SW 1271 (cell line): ENCODE measurements around the gene CACNA1C.

ENCODE experiments used
- DNase-seq, 2 experiments: peaks; one replicate each; lab custom pipeline; 2025; lab: John Stamatoyannopoulos, UW

CACNA1C gene

DNA sequence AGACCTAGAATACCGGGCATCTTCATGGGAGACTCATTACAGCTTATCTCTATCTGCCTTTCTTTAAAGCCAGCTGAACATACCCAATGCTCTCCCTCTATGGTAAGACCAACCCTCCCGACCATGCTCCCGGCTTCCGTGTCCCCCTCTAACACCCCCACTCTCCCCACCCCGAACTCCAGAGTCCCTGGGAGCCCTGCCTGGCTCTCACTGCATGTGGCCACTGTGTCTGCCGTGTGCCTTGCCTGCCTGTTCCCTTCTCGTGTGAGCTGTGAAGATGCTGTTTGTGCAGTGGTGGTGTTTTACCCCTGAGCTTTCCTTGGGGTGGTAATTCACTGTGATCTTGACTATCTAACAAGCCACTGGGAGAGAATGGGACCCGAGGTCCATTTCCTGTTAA is 595.6 kb downstream of the CACNA1C start:
- DNase-seq = no peak

DNA sequence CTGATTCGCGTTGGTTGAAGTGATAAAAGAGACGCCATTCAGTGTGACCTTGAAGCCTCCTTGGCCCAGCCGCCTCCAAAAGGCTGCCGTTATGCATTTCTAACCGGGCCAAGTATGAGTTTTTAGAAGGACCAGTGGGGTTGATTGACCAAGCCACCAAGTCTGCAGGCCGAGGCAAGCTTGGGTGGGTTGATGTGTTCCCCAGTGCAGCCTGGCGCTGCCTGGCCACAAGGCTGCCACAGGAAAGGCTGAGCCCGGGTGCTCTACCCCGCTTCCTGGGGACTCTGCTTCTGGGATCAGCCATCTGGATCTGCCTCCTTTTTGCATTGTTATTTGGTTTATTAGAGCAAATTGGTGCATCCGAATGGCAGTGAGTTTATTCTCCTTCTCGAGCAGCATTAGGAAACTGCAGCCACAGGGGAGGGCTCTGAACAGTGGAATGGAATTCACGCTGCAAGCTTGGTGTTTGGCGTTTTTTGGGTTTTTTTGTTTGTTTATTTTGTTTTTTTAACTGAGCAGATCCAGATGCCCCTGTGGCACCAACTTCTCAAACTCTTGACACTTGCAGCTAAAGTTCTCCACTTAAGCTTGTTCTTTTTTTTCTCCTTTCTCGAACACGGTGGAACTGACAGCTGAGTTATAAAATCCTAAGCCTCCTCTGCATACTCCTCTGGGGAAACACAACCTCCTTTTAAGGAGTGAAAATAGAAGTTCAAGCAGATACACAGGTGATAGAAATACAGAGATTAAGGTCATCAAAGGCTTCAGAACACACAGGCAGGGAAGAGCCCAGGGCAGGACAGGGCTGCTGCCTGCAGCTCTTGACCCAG is 596.6 kb downstream of the CACNA1C start:
- DNase-seq = no peak

DNA sequence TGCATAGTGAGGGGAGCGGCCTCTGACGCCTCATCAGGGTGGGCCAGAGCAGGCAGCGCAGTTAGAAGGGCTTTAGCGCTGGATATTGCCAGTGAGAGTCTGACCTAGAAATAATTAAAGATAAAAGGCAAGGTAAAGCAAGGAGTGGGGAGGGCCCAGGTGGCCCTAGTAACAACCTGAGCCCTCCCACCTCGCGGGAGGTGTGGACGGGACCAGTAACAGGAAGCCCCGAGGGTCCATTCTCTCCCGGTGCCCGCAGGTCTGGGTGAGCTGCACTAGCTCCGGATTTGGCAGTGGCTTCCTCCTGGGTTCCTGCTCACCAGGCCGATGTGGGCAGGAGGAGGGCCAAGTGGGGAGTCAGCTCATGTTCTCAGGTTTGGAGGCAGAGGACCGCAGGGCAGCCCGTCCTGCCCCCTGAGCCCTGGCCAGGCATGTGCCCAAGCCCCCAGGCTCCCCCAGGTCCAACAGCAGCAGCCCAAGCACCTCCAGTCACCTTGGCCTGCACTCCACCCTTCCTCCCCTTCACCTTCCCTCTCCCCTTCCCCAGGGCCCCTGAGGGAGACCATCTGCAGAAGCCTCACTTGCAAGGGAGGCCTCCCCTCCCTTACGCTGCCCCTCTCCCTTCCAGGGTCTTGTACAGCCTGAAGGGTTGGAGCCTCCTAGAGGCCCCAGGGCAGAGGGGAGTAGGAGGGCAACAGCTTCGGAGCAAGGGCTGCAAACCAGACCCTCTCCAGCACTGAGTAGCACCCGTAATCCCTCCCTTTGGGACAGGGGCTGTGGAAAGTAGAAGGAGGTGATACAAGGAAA is 597.7 kb downstream of the CACNA1C start:
- DNase-seq = no peak

DNA sequence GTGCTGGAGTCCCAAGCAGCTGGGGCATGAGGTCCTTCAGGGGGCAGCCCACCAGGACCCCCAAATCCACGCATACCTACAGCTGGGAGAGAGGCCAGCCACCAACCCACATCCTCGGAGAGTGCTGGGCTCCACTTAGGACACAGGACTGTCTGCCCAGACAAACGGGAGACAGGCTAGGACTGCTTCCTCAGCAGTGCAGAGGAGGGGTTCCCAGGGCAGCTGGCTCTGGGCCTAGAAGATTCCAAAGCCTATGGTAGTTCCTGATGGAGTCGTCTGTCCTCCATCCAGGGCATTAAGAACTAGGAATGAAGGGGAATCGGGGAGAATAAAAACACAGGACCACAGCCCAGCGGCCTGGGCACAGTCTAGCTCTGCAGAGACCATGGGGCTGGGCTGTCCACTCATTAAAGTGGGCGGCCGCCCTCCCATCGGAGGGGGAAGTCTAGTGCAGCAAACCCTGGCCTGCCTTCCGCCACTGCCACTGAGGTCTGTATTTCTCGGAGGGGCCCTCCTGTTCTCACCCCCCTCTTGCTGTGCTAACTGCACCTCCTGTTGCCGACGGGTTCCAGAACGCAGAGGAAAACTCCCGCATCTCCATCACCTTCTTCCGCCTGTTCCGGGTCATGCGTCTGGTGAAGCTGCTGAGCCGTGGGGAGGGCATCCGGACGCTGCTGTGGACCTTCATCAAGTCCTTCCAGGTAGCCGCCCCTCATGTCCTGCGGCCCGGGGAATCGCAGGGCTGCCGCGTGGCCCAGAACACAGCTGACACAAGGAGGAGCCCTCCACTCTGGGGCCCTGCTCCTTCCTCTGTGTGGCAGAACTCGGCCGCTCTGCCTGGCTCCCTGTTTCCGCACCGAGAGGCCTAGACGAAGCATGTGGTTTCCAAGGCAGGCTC is 598.5 kb downstream of the CACNA1C start:
- no peak for DNase-seq

DNA sequence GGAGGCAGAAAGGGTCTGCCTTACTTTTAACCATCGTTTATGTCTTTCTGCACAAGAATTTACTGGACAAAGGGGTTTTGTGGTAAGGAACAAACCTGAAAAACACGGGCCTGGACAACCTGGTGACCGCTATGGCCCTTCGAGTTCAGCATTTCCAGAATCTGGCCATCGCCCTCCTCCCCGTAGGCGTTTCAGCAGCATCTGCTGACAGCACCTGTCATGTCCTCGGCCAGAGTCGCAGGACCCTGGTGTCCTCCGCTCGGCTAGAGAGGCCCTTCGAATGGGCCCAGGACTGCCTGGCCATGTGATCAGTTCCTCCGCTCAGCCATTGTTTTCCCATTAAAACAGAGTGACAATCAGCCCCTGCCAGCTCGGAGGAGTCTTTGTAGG is 599.2 kb downstream of the CACNA1C start:
- no peak for DNase-seq

DNA sequence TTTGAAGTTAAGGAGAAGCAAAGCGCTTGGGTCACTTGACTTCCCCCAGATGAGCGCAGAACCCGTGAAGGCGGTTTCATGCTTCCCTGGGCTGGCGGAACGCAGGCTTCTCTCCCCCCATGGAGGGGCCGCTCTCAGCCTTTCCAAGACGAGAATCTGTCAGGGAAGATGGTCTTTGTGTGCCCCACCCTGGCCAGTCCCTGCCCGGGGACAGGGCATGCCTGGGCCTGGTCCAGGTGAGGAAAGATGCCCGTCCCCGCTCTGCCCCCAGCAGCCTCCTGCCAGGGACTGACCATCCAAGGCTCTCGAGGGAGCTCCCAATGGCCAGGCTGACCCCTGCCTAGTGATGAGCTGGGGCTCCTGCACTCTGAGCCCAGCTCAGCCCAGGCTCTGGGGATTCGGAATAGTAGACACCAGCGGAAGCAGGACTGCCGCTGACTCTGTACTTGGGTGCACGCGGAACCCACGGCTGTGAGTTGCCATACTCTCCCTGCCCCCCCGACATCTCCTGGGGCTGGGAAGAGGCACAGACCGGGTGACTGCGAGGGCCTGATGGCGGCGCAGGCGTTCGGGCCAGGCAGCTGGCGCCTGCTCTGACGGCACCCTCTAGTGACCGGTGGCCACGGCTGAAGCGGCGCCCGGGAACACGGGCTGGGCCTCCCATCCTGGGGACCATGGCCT is 599.8 kb downstream of the CACNA1C start:
- DNase-seq = no peak

DNA sequence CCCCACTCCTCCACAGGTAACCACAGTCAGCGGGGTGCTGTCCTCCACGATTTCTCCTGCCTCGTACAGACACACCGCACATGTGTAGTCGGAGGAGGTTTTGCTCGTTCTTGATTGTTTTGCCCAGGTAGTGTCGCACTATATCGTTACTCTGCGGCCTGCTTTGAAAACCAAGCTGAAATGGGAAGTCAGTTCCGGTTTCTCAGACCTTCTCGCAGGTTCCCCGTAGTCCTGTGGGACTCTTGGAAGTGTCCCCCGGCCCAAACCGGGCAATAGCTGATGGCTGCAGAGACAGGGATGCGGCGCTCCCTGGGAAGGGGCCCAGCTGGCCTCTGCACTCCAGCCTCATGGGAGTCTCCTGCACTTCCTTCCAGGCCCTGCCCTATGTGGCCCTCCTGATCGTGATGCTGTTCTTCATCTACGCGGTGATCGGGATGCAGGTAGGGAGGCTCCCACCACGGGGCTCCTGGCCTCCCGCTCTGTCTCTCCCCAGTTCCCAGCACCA is 600.7 kb downstream of the CACNA1C start:
- no peak for DNase-seq

DNA sequence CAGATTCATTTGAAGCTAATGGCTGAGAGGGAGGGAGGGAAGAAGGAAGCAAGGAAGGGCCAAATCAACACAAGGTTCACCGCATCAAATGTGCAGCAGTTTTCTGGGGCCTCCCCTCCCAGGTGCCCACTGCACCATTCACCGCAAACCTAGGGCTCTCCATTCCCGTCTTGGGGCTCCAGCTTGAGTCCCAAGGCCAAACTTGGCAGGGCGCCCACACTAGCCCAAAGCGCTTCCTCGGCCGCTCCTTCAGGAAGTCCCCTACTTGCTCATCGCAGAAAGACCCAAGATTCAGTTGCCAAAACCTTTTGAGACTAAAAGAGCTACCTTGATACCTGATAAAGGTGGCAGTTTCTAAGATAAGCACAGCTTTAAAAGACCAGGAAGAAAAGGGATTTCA is 601.5 kb downstream of the CACNA1C start:
- no peak for DNase-seq

DNA sequence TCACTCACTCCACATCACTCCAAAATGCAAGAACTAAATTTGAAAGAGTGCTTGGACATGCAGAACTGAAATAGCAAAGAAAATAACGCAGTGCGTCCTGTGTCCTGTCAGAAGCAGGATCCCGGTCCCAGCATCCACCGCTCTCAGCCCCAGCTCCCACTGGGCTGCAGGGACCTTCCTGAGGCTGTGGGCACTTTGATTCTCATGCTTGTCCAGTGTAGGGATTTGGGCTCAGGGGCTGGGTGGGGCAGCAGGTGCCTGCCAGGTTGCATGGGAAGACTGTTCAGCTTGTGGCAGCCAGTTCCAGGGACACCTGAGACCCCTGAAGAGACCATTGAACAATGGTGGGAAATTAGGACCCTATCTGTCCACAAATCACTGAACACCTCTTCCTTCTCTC is 602.0 kb downstream of the CACNA1C start:
- DNase-seq = no peak

DNA sequence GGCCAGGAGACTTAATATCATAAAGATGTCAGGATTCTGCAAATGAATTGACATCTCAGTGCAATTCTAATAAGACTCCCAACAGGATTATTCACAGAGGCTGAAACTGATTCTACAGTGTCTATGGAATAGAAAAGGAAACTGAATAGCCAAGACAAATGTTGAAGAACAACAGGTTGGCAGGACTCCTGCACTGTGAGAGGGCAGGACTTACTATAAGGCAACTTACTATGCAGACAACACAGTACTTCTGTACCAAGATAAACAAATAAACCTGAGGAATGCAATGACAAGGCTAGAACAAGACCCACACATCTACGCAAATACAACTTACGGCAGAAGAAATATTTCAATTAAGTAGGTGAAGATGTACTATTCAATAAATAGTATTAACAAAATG is 609.7 kb downstream of the CACNA1C start:
- DNase-seq = no peak

DNA sequence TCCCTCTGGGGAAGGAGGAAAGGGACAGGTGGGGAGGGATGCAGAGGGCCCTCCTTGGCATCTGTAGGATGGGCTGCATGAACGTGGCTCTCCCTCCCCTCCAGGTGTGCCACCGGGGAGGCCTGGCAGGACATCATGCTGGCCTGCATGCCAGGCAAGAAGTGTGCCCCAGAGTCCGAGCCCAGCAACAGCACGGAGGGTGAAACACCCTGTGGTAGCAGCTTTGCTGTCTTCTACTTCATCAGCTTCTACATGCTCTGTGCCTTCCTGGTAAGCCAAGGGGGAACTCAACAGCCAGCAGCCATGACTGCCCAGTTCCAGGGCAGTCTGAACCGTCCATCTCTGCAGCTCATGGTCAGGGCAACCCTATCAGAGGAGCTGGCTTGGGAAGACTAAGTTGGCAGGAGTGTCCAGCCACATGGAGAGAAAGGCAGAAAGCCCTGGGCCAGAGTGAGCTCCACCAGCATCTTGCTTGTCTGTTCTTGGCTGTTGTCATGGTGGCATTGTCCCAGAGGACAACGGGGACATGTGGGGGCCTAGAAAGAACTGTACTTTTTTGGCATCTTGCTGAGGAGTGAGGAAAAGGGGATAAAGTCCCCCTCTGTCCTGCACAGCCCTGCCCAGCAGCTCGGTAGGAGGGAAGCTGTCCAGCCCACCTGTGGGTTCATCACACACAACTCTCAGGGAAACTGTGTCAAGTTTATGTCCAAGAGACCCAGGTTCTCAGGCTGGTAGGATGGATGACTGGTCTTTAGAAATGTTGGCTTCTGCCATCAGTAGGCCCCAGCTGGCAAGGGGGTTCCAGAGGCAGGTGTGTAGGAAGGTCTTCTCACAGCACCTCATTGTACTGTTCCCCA is 612.2 kb downstream of the CACNA1C start:
- DNase-seq = no peak

DNA sequence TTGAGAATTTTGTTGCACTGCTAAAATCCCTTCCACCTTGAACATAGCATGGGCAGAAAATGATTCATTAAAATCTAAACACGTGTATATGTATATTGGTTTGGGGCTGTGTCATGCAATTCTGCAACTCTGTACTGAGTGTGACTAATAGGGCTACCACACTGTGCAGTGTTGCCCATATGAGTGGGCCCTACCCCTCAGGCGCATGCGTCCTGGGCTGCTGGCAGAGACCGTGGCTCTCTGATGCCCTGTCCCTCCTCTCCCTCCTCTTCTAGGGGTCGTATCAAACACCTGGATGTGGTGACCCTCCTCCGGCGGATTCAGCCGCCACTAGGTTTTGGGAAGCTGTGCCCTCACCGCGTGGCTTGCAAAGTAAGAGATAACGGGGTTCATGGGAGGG is 613.6 kb downstream of the CACNA1C start:
- DNase-seq = no peak

DNA sequence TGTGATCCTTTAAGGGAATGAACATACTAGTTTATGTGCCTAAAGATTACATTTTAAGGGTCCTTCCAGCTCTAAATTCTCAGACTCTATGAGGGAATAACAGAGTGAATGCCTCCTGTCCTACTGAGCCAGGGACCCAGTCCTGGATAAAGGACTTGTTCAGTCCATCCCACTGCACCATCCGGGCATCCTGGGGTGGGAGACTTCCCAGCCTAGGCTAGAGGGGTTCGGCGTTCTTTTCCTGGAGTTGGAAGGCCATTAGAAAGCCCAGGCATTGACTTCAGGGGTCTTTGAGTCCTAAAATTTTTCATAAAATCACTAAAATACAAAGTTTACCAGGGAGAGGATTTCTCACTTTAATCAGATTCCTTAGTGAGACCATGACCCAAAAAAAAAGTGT is 614.1 kb downstream of the CACNA1C start:
- DNase-seq = no peak

DNA sequence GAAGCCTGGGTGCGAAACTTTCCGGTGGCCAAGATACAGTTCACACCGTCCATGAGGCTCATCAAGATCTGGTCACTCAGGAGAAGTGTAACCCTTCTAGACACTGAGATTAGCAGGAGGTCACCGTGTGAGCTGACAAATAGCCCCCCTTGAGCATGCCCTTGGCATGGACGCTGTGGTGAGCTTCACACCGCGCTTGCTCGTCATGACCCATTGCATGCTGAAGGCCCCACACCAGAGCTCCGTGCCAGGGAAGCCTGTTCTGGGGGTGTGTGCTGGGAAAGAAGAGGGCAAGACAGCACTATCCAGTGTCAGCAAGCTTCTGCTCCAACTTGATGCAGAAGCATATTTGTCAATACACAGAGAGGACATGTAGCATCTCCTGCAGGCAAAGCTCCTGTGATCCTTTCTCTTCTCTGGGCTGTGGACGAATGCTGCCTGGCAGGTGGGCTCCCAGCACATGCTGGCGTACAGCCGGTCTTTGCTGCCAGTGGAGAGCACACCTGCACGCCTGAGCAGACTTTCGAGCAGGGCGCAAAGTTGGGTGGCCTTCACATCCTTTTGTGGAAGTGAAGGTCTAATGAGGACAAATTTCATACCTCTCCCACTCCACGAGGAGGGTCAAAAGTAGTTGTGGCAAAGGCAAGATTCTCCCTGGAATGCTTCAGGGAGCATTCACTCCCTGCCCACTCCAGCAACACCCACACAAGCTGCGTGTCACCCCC is 615.1 kb downstream of the CACNA1C start:
- DNase-seq = no peak

DNA sequence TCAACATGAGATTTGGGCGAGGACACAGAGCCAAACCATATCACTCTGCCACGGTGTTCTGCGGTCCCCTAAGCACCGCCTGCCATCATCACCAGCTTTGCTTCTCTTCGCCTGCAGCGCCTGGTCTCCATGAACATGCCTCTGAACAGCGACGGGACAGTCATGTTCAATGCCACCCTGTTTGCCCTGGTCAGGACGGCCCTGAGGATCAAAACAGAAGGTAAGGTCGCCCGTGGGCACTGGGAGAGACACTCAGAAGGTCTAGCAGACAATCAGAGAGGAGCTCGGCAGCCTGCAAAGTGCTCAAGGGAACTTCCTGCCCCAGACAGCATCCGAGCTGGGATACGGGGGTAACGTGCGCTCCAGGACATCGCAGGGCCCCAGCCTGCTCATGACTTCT is 616.0 kb downstream of the CACNA1C start:
- DNase-seq = no peak

DNA sequence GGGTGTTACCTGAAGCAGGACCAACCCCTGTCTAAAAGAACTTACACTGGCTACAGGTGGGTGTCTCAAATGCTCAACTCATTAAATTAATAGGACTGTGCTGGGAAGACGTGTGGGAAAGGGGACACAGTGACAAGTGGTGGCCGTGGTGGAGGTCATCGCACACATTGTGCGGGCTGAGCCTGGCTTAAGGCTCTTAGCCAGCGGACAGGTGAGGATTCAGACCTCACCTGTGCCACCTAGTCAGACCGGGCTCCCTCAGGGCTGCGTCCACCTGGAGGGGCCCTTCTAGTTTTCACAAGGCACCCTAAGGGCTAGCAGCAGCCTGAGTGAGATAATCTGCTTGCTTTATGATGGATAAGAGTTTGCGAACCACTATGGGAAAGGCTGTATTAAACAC is 616.8 kb downstream of the CACNA1C start:
- DNase-seq = no peak

DNA sequence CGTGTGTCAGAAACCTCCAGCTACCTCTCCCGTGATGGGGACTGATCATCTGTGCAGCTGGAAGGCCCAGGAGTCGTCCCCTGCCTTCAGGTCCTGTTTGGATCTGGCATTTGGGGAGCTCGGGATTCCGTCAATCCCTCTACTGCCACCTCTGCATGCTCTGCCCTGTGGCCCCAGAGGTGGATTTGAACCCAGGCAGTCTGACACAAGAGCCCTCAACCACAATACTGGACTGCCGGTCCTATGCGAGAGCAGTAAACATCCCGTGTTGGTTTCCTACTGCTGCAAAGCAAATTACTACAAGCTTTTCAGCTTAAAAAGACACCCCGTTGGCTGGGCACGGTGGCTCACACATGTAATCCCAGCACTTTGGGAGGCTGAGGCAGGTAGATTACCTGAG is 620.1 kb downstream of the CACNA1C start:
- no peak for DNase-seq

DNA sequence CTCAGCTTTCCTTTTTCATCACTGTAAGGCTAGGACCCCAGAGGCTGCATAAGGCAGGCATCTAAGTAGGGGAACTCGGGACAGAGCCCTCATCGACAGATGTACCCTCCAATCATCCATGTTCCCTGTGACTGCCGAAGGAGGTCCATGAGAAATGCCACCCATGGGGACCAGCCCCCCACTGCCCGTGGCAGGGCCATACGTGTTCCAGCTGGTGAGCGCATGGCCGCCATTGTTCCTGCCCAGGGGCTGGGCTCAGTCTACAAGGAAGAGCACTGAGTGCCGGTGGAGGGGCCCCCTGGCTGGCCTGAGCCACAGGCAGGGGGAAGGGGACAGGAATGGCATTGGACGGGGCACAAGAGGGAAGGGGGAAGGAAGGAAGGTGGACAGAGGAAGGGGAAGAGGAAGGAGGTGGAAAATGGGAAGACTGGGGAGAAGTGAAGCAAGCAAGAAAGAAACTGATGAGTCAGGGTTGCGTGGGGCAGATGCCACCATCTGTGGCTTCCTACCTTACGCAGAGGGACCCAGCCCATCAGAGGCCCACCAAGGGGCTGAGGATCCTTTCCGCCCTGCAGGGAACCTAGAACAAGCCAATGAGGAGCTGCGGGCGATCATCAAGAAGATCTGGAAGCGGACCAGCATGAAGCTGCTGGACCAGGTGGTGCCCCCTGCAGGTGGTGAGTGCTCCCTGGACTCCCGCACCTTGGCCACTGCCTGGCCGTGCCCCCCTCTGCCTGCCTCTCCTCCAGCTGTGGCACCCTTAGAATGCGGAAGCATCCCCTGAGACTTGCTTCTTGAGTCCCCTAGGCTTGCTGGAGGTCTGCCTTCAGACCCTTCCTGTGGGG is 621.4 kb downstream of the CACNA1C start:
- DNase-seq = no peak

DNA sequence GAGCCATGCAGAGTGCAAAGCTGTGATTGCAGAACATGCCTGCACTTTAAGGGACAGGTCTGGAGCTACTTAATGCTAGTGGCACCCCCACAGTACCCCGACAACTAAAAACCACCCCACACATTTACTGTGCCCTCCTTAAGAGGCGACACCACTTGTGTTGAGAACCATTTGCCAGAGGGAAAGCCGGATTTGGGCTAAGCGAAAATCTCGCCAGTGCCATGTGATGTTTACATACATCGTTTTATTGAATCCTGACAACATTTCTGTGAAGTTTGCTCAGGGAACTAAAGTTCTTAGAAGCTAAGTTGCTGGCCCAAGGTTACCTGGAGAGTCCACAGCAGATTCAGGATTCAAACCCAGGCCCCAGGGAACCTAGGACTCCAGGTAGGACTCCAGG is 623.0 kb downstream of the CACNA1C start:
- no peak for DNase-seq
